Coronary artery (tissue), 2 donors: ENCODE measurements around the gene RNF40.
A peak's percentile ranks its signal among the peaks of the same experiment; 100 is the strongest.

ENCODE experiments used
- DNase-seq: peaks from one replicate; pipeline ENCODE4 v3.0.0-alpha.2; 2017; ENCODE audit warnings: low spot score
- H3K27ac ChIP-seq, 2 donors: fragments of 200-600 bp; sonication (generic); one replicate each; pipeline ENCODE4 v1.5.1; 2016 to 2019
- H3K4me3 ChIP-seq: fragments of 200-600 bp; sonication (generic); 2 replicates; pipeline ENCODE4 v1.5.1; 2016; ENCODE audit warnings: mild to moderate bottlenecking, moderate library complexity
- TF ChIP-seq, protein P1 (sequence below): fragments of 200-600 bp; sonication (generic); IDR thresholded peaks from one replicate; pipeline ENCODE4 v1.5.1; 2019; ENCODE audit warnings: antibody characterized with exemption

RNF40 gene

DNA sequence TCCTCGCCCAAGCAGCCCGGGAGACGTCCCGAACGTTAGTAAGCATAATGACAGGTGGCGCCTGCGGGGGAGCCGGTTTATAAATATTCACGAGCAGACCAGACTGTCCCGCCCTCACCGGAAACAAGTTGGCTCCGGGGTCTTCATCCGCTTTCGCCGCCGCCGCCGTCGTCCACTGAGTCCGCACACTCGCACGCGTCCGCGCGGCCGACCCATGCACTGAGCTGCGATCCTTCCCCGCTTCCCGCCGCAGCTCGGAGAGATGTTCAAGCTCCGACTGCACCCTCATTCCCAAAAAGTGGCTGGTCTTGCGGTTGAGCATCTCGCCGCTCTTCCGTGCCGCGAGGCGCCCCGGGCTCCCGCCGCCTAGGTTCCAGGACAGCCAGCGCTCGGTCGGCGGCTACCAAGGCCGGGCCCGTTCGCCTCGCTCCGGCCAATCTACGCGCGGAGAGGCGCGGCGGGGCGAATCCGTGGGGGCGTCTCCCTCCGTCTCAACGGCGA is 645 bp upstream of the RNF40 start:
- Histone ChIP-seq H3K27ac (peak overlapping the region in 1 of 2 donors; percentile 97), H3K4me3 (peak overlapping the region; percentile 92)
- TF ChIP-seq, protein P1, sequence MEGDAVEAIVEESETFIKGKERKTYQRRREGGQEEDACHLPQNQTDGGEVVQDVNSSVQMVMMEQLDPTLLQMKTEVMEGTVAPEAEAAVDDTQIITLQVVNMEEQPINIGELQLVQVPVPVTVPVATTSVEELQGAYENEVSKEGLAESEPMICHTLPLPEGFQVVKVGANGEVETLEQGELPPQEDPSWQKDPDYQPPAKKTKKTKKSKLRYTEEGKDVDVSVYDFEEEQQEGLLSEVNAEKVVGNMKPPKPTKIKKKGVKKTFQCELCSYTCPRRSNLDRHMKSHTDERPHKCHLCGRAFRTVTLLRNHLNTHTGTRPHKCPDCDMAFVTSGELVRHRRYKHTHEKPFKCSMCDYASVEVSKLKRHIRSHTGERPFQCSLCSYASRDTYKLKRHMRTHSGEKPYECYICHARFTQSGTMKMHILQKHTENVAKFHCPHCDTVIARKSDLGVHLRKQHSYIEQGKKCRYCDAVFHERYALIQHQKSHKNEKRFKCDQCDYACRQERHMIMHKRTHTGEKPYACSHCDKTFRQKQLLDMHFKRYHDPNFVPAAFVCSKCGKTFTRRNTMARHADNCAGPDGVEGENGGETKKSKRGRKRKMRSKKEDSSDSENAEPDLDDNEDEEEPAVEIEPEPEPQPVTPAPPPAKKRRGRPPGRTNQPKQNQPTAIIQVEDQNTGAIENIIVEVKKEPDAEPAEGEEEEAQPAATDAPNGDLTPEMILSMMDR, result no peak
- DNase-seq, result no peak

DNA sequence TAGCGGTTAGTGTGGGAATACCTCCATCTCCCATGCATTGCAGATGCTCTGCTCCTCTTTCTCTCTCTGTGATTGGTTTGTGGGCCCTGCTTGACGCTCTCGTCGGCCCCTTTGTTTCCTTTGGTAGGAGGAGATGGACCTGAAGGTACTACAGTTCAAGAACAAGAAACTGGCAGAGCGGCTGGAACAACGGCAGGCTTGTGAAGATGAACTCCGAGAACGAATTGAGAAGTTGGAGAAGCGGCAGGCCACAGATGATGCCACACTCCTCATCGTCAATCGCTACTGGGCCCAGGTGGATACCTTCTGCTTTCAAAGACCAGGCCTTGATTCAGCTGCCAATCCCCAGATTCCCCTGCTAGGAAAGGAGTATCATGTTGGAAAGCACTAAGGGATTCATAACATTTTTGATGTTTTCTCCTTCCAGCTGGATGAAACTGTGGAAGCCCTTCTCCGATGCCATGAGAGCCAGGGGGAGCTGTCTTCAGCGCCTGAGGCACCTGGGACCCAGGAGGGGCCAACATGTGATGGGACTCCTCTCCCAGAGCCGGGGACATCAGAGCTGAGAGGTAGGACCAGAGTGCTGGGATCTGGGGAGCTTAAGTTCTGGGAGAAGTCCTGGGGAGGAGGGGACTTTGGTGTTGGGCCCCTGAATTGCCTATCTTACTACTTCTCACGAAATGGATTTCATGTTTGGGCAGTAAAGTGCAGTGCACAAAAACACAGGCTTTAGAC is 1.0 kb downstream of the RNF40 start:
- no peak for DNase-seq
- peak overlapping the region; percentile 92 for H3K4me3 ChIP-seq
- TF ChIP-seq, protein P1, result no peak
- peak overlapping the region; percentile 90 to 97 for H3K27ac ChIP-seq

DNA sequence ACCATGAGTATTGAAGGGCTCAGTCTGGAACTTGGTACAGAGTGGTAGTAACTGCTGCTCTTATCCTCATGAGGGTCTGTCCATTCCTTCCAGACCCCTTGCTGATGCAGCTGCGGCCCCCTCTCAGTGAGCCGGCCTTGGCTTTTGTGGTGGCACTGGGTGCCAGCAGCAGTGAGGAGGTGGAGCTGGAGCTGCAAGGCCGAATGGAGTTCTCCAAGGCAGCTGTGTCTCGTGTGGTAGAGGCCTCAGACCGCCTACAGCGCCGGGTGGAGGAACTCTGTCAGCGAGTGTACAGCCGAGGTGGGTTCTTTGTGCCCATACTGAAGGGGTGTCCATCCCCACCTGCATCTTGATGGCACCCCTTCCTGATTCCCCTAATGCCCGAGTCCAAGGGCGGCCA is 2.0 kb downstream of the RNF40 start:
- Histone ChIP-seq H3K4me3 (no peak overlapping the region), H3K27ac (no peak overlapping the region)
- TF ChIP-seq, protein P1, result no peak
- no peak for DNase-seq

DNA sequence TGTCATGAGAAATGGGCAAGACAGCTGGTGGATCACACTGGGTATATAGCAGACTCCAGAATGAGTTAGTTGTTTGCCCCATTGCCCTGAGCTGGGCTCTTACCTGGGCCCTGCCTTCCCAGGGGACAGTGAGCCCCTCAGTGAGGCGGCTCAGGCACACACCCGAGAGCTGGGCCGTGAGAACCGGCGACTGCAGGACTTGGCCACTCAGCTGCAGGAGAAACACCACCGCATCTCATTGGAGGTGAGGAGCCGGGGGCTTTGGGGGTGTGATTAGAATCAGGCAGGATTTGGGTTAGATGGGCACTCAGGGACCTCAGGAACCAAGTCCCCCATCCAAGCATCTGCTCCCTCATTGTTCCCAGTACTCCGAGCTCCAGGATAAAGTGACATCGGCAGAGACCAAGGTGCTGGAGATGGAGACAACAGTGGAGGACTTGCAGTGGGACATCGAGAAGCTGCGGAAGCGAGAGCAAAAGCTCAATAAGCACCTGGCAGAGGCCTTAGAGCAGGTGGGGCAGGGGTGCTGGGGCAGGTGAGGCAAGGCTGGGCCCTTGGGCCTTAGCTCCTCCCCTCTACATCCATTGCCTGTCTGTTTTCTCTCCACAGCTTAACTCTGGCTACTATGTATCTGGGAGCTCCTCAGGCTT is 2.8 kb downstream of the RNF40 start:
- no peak overlapping the region for H3K27ac ChIP-seq
- no peak overlapping the region for H3K4me3 ChIP-seq
- DNase-seq, result no peak
- TF ChIP-seq, protein P1, result no peak

GRCh38 chr16:30766206-30766932 is 4.2 kb downstream of the RNF40 start:
- TF ChIP-seq, protein P1, result no peak
- no peak for DNase-seq
- no peak overlapping the region for H3K4me3 ChIP-seq
- no peak overlapping the region for H3K27ac ChIP-seq

- Histone ChIP-seq H3K27ac (no peak overlapping the region), H3K4me3 (no peak overlapping the region)
- TF ChIP-seq, protein P1, result no peak
- no peak for DNase-seq
These were observed 4.8 kb downstream of the RNF40 start for GRCh38 chr16:30766933-30767284.
